ENCODE data around the gene MIXL1. TPM values are rescaled to one million over a fixed set of nuclear protein-coding genes. Genes with fewer than 3 reads are reported as not detected.

The MIXL1 gene
- total RNA-seq, 1 experiment from 2014 or later, result 4.7 TPM

- no peak for DNase-seq
- no CpG with 5 or more reads among the region's 3 CpGs for WGBS (ENCODE audit: extremely low coverage, insufficient read length, low lambda C conversion rate)
Measured at GRCh38 chr1:226255380-226255779, 31.9 kb downstream of the MIXL1 start.

More at GRCh38 chr1:226255380-226255779, 31.9 kb downstream of the MIXL1 start:
- H3K23me2 ChIP-seq (ENCODE audit: insufficient read length, low read depth, low read length, poor library complexity, severe bottlenecking), result no peaks in the 10 kb centered on the region
- no peak overlapping the region for H2BK120ac ChIP-seq (ENCODE audit: low read depth, low read length, poor library complexity, severe bottlenecking)
- Mint-ChIP-seq H3K27ac (peak overlapping the region in 1 of 3 experiments; percentile 34; a peak in 1 of 7 replicates), H3K9me3 (peaks cover 9 to 10% of the 10 kb centered on the region in 2 experiments; a peak in 4 of 5 replicates), H3K4me1 (no peaks in the 10 kb centered on the region), H3K36me3 (ENCODE audit: insufficient read depth in 1 of 3, low read depth in 3 of 3) (peaks cover 13 to 28% (median 25%) of the 10 kb centered on the region in 3 experiments), H3K27me3 (ENCODE audit: low read depth) (no peaks in the 10 kb centered on the region), H3K4me3 (no peak overlapping the region)
- H3K27ac ChIP-seq (ENCODE audit: insufficient read length, low read depth, low read length), result no peak overlapping the region
- no peaks in the 10 kb centered on the region for H3K4me1 ChIP-seq (ENCODE audit: insufficient read depth, low read length)
- no peak overlapping the region for H3K4me2 ChIP-seq (ENCODE audit: insufficient read depth, insufficient read length, low read length)
- H3K27me3 ChIP-seq (ENCODE audit: insufficient read depth, low read length), result no peaks in the 10 kb centered on the region
- no peak overlapping the region for H3K9ac ChIP-seq (ENCODE audit: extremely low read depth, insufficient read length, low read length)
- no peak overlapping the region for H2BK5ac ChIP-seq (ENCODE audit: insufficient read length, low read length)
- TF ChIP-seq, protein P1, sequence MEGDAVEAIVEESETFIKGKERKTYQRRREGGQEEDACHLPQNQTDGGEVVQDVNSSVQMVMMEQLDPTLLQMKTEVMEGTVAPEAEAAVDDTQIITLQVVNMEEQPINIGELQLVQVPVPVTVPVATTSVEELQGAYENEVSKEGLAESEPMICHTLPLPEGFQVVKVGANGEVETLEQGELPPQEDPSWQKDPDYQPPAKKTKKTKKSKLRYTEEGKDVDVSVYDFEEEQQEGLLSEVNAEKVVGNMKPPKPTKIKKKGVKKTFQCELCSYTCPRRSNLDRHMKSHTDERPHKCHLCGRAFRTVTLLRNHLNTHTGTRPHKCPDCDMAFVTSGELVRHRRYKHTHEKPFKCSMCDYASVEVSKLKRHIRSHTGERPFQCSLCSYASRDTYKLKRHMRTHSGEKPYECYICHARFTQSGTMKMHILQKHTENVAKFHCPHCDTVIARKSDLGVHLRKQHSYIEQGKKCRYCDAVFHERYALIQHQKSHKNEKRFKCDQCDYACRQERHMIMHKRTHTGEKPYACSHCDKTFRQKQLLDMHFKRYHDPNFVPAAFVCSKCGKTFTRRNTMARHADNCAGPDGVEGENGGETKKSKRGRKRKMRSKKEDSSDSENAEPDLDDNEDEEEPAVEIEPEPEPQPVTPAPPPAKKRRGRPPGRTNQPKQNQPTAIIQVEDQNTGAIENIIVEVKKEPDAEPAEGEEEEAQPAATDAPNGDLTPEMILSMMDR (conservative IDR thresholded peaks at IDR 0.05), result no peak
- no peak overlapping the region for H3K56ac ChIP-seq (ENCODE audit: insufficient read length, low read depth, low read length)
- H2BK15ac ChIP-seq (ENCODE audit: low read depth, low read length), result peak overlapping the region; percentile 48; the same call in 1 of the 2 replicates
- no peaks in the 10 kb centered on the region for H4K20me1 ChIP-seq (ENCODE audit: control insufficient read depth, insufficient read depth, insufficient read length)
- no peak overlapping the region for H2AK5ac ChIP-seq (ENCODE audit: insufficient read length, low read length)
- no peaks in the 10 kb centered on the region for H3K9me3 ChIP-seq (ENCODE audit: control insufficient read depth, low read depth, low read length)
- H3K14ac ChIP-seq (ENCODE audit: insufficient read depth, low read length), result no peak overlapping the region
- H3K18ac ChIP-seq (ENCODE audit: insufficient read length, low read depth, low read length), result no peak overlapping the region
- H3K23ac ChIP-seq (ENCODE audit: insufficient read length, low read depth, low read length), result no peak overlapping the region
- no peaks in the 10 kb centered on the region for H3K79me1 ChIP-seq (ENCODE audit: insufficient read depth, low read depth, low read length, poor library complexity, severe bottlenecking)
- no peak overlapping the region for H2AFZ ChIP-seq (ENCODE audit: low read length)
- no peak overlapping the region for H3K4ac ChIP-seq (ENCODE audit: low read depth, low read length)
- H2BK12ac ChIP-seq (ENCODE audit: insufficient read length, low read depth, low read length), result no peak overlapping the region
- no peak overlapping the region for H4K5ac ChIP-seq (ENCODE audit: insufficient read length, low read depth, low read length)
- H2BK20ac ChIP-seq (ENCODE audit: low read depth, low read length, poor library complexity, severe bottlenecking), result no peak overlapping the region
- H4K91ac ChIP-seq (ENCODE audit: insufficient read length, low read depth, low read length), result no peak overlapping the region
- no peak overlapping the region for H3T11ph ChIP-seq (ENCODE audit: low read length)
- no peaks in the 10 kb centered on the region for H3K79me2 ChIP-seq (ENCODE audit: insufficient read depth, low read length)
- H4K8ac ChIP-seq (replicated peaks; ENCODE audit: insufficient read length, low read depth, low read length), result no peak overlapping the region
